Activated naive CD4-positive, alpha-beta T cell treated with anti-CD3 and anti-CD28 coated beads, Interleukin-2, amount 50 U/mL, for 24 hours (primary cell): ENCODE measurements around the gene GARIN5A.
"Not testable (repeated sequence)": the region's sequence is repeated elsewhere in the genome, so short reads cannot be mapped to it uniquely, and the experiment has no call there.

ENCODE experiments used
- H3K27ac Mint-ChIP-seq: one replicate; pipeline ENCODE4 v1.8.0; 2021; ENCODE audit warnings: mild to moderate bottlenecking, mixed read lengths
- H3K27me3 Mint-ChIP-seq: one replicate; pipeline ENCODE4 v1.8.0; 2021; ENCODE audit warnings: mixed read lengths
- H3K36me3 Mint-ChIP-seq: one replicate; pipeline ENCODE4 v1.8.0; 2021; ENCODE audit warnings: mixed read lengths
- H3K4me1 Mint-ChIP-seq: one replicate; pipeline ENCODE4 v1.8.0; 2021; ENCODE audit warnings: mixed read lengths
- H3K4me3 Mint-ChIP-seq: one replicate; pipeline ENCODE4 v1.8.0; 2021; ENCODE audit warnings: mild to moderate bottlenecking, mixed read lengths
- H3K9me3 Mint-ChIP-seq: one replicate; pipeline ENCODE4 v1.8.0; 2021; ENCODE audit warnings: mixed read lengths

Gene GARIN5A

GRCh38 chr19:50482916-50483315 lies 6.3 kb upstream of the GARIN5A start:
- no peak overlapping the region for H3K27ac Mint-ChIP-seq

GRCh38 chr19:50482271-50482855 lies 5.7 kb upstream of the GARIN5A start:
- Mint-ChIP-seq H3K27ac (no peak overlapping the region), H3K9me3 (no peaks in the 10 kb centered on the region), H3K27me3 (no peaks in the 10 kb centered on the region), H3K36me3 (peaks cover 8% of the 10 kb centered on the region), H3K4me3 (no peak overlapping the region), H3K4me1 (peaks cover 18% of the 10 kb centered on the region)

More at GRCh38 chr19:50482916-50483315, 6.3 kb upstream of the GARIN5A start:
- Mint-ChIP-seq H3K4me3 (no peak overlapping the region), H3K9me3 (no peaks in the 10 kb centered on the region), H3K4me1 (peaks cover 17% of the 10 kb centered on the region), H3K36me3 (peaks cover 6% of the 10 kb centered on the region), H3K27me3 (no peaks in the 10 kb centered on the region)

GRCh38 chr19:50481351-50482149 lies 4.9 kb upstream of the GARIN5A start:
- no peak overlapping the region for H3K27ac Mint-ChIP-seq
- H3K36me3 Mint-ChIP-seq: peaks cover 9% of the 10 kb centered on the region
- H3K9me3 Mint-ChIP-seq: no peaks in the 10 kb centered on the region
- no peaks in the 10 kb centered on the region for H3K27me3 Mint-ChIP-seq
- H3K4me1 Mint-ChIP-seq: peaks cover 20% of the 10 kb centered on the region
- H3K4me3 Mint-ChIP-seq: no peak overlapping the region

- Mint-ChIP-seq H3K27ac (peak overlapping the region; percentile 52), H3K27me3 (no peaks in the 10 kb centered on the region), H3K4me1 (peaks cover 22% of the 10 kb centered on the region), H3K36me3 (peaks cover 9% of the 10 kb centered on the region), H3K9me3 (no peaks in the 10 kb centered on the region), H3K4me3 (no peak overlapping the region)
These were observed 3.8 kb upstream of the GARIN5A start for GRCh38 chr19:50480281-50481111.

GRCh38 chr19:50479761-50480251 lies 3.2 kb upstream of the GARIN5A start:
- peaks cover 9% of the 10 kb centered on the region for H3K36me3 Mint-ChIP-seq
- no peak overlapping the region for H3K27ac Mint-ChIP-seq
- H3K4me1 Mint-ChIP-seq: peaks cover 22% of the 10 kb centered on the region
- no peak overlapping the region for H3K4me3 Mint-ChIP-seq
- no peaks in the 10 kb centered on the region for H3K27me3 Mint-ChIP-seq
- H3K9me3 Mint-ChIP-seq: no peaks in the 10 kb centered on the region

GRCh38 chr19:50478901-50479715 lies 2.5 kb upstream of the GARIN5A start:
- H3K4me1 Mint-ChIP-seq: peaks cover 22% of the 10 kb centered on the region
- H3K4me3 Mint-ChIP-seq: peak overlapping the region; percentile 38
- peaks cover 9% of the 10 kb centered on the region for H3K36me3 Mint-ChIP-seq
- no peak overlapping the region for H3K27ac Mint-ChIP-seq
- H3K27me3 Mint-ChIP-seq: no peaks in the 10 kb centered on the region
- no peaks in the 10 kb centered on the region for H3K9me3 Mint-ChIP-seq

GRCh38 chr19:50477751-50478515 lies 1.3 kb upstream of the GARIN5A start:
- Mint-ChIP-seq H3K27me3 (no peaks in the 10 kb centered on the region), H3K27ac (peak overlapping the region; percentile 63), H3K4me3 (peak overlapping the region; percentile 98), H3K9me3 (no peaks in the 10 kb centered on the region), H3K36me3 (peaks cover 7% of the 10 kb centered on the region), H3K4me1 (peaks cover 22% of the 10 kb centered on the region)

- H3K36me3 Mint-ChIP-seq: peaks cover 7% of the 10 kb centered on the region
These were observed 225 bp upstream of the GARIN5A start for GRCh38 chr19:50476907-50477238.

GRCh38 chr19:50475736-50476223 lies 868 bp downstream of the GARIN5A start:
- peaks cover 7% of the 10 kb centered on the region for H3K36me3 Mint-ChIP-seq
- H3K4me1 Mint-ChIP-seq: peaks cover 22% of the 10 kb centered on the region
- peak overlapping the region; percentile 98 for H3K4me3 Mint-ChIP-seq
- H3K27ac Mint-ChIP-seq: peak overlapping the region; percentile 97
- no peaks in the 10 kb centered on the region for H3K9me3 Mint-ChIP-seq
- H3K27me3 Mint-ChIP-seq: no peaks in the 10 kb centered on the region

More at GRCh38 chr19:50476907-50477238, 225 bp upstream of the GARIN5A start:
- H3K4me1 Mint-ChIP-seq: peaks cover 22% of the 10 kb centered on the region
- no peaks in the 10 kb centered on the region for H3K9me3 Mint-ChIP-seq
- H3K27ac Mint-ChIP-seq: peak overlapping the region; percentile 97
- peak overlapping the region; percentile 98 for H3K4me3 Mint-ChIP-seq
- H3K27me3 Mint-ChIP-seq: no peaks in the 10 kb centered on the region

GRCh38 chr19:50475101-50475568 lies 1.5 kb downstream of the GARIN5A start:
- H3K9me3 Mint-ChIP-seq: no peaks in the 10 kb centered on the region
- peak overlapping the region; percentile 98 for H3K4me3 Mint-ChIP-seq
- peak overlapping the region; percentile 84 for H3K27ac Mint-ChIP-seq
- no peaks in the 10 kb centered on the region for H3K27me3 Mint-ChIP-seq
- peaks cover 22% of the 10 kb centered on the region for H3K4me1 Mint-ChIP-seq
- H3K36me3 Mint-ChIP-seq: peaks cover 7% of the 10 kb centered on the region

- not testable (repeated sequence) for H3K9me3 Mint-ChIP-seq, H3K27ac Mint-ChIP-seq, H3K36me3 Mint-ChIP-seq, H3K27me3 Mint-ChIP-seq, H3K4me3 Mint-ChIP-seq
- H3K4me1 Mint-ChIP-seq: peaks cover 17% of the 10 kb centered on the region
These were observed 3.3 kb downstream of the GARIN5A start for GRCh38 chr19:50473336-50473735.

GRCh38 chr19:50468818-50469217 lies 7.8 kb downstream of the GARIN5A start:
- Mint-ChIP-seq H3K4me1 (no peaks in the 10 kb centered on the region), H3K36me3 (no peaks in the 10 kb centered on the region), H3K4me3 (no peak overlapping the region), H3K27me3 (peaks cover 2% of the 10 kb centered on the region), H3K27ac (no peak overlapping the region), H3K9me3 (no peaks in the 10 kb centered on the region)

GRCh38 chr19:50467566-50467965 lies 9.1 kb downstream of the GARIN5A start:
- no peaks in the 10 kb centered on the region for H3K4me1 Mint-ChIP-seq
- H3K9me3 Mint-ChIP-seq: no peaks in the 10 kb centered on the region
- no peak overlapping the region for H3K4me3 Mint-ChIP-seq
- H3K27me3 Mint-ChIP-seq: peaks cover 2% of the 10 kb centered on the region
- no peak overlapping the region for H3K27ac Mint-ChIP-seq
- no peaks in the 10 kb centered on the region for H3K36me3 Mint-ChIP-seq

- Mint-ChIP-seq H3K36me3 (no peaks in the 10 kb centered on the region), H3K9me3 (no peaks in the 10 kb centered on the region), H3K27me3 (peaks cover 2% of the 10 kb centered on the region), H3K27ac (no peak overlapping the region), H3K4me1 (no peaks in the 10 kb centered on the region), H3K4me3 (no peak overlapping the region)
These were observed 10.0 kb downstream of the GARIN5A start for GRCh38 chr19:50466706-50467039.
